ENCODE results near the gene SURF4. TPM values are rescaled to one million over a fixed set of nuclear protein-coding genes. Genes with fewer than 3 reads are reported as not detected.

Gene SURF4
- total and polyA plus RNA-seq, 2 of the 13 experiments (the other 11 are each of a cell fraction or from before 2014, with no cell fraction given): 220 to 265 TPM

DNA sequence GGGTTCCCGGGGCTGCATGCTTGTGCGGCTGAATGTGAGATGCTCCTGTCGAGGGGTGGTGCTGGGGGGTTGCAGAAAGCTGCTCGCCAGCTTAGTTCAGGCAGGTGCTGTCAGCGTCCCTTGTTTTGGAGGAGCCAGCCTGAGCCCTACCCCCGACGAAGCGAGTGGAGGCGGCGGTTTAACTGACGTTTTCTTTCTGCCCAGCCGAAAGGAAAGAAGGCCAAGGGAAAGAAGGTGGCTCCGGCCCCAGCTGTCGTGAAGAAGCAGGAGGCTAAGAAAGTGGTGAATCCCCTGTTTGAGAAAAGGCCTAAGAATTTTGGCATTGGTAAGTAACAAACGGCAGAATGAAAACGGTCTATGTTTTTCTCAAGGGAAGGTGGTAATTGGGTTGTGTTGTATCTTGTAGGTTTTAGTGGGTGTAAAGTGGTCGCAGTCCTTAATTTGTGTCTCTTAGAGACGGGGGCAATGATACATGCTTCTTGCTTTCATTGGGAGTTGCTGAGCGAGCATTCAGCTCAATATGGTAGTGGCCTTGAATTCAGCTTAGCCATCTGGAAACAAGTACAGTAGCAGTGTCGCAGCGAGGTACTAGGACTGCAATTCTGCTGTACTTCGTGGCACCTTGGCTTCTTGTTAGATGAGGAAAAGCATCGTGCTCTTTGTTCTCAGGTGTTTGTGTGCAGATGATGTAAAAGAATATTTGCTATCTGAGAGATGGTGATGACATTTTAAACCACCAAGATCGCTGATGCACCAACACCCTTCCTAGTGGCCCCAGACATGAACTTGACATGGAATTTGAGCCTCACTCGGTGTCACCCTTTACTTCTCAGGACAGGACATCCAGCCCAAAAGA is 26.9 kb downstream of the SURF4 start (continued):
- TF ChIP-seq ZFP41 (CRISPR knock-in tag; IDR thresholded peaks at IDR 0.05; ENCODE audit: borderline replicate concordance): no peak
- no peak for TF ChIP-seq HNRNPLL (IDR thresholded peaks at IDR 0.05; ENCODE audit: low read depth, low read length, poor library complexity, severe bottlenecking)
- TF ChIP-seq MAZ (IDR thresholded peaks at IDR 0.05; ENCODE audit: borderline replicate concordance, low read depth, low read length): no peak
- TF ChIP-seq MAZ (CRISPR knock-in tag; IDR thresholded peaks at IDR 0.05; ENCODE audit: low read depth): no peak
- TF ChIP-seq, protein P1, sequence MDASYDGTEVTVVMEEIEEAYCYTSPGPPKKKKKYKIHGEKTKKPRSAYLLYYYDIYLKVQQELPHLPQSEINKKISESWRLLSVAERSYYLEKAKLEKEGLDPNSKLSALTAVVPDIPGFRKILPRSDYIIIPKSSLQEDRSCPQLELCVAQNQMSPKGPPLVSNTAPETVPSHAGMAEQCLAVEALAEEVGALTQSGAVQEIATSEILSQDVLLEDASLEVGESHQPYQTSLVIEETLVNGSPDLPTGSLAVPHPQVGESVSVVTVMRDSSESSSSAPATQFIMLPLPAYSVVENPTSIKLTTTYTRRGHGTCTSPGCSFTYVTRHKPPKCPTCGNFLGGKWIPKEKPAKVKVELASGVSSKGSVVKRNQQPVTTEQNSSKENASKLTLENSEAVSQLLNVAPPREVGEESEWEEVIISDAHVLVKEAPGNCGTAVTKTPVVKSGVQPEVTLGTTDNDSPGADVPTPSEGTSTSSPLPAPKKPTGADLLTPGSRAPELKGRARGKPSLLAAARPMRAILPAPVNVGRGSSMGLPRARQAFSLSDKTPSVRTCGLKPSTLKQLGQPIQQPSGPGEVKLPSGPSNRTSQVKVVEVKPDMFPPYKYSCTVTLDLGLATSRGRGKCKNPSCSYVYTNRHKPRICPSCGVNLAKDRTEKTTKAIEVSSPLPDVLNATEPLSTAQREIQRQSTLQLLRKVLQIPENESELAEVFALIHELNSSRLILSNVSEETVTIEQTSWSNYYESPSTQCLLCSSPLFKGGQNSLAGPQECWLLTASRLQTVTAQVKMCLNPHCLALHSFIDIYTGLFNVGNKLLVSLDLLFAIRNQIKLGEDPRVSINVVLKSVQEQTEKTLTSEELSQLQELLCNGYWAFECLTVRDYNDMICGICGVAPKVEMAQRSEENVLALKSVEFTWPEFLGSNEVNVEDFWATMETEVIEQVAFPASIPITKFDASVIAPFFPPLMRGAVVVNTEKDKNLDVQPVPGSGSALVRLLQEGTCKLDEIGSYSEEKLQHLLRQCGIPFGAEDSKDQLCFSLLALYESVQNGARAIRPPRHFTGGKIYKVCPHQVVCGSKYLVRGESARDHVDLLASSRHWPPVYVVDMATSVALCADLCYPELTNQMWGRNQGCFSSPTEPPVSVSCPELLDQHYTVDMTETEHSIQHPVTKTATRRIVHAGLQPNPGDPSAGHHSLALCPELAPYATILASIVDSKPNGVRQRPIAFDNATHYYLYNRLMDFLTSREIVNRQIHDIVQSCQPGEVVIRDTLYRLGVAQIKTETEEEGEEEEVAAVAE (CRISPR knock-in tag; IDR thresholded peaks at IDR 0.05; ENCODE audit: borderline replicate concordance): no peak
- TF ChIP-seq PREB (CRISPR knock-in tag; IDR thresholded peaks at IDR 0.05): no peak
- TF ChIP-seq ZNF44 (CRISPR knock-in tag; IDR thresholded peaks at IDR 0.05): no peak
- TF ChIP-seq, protein P2, sequence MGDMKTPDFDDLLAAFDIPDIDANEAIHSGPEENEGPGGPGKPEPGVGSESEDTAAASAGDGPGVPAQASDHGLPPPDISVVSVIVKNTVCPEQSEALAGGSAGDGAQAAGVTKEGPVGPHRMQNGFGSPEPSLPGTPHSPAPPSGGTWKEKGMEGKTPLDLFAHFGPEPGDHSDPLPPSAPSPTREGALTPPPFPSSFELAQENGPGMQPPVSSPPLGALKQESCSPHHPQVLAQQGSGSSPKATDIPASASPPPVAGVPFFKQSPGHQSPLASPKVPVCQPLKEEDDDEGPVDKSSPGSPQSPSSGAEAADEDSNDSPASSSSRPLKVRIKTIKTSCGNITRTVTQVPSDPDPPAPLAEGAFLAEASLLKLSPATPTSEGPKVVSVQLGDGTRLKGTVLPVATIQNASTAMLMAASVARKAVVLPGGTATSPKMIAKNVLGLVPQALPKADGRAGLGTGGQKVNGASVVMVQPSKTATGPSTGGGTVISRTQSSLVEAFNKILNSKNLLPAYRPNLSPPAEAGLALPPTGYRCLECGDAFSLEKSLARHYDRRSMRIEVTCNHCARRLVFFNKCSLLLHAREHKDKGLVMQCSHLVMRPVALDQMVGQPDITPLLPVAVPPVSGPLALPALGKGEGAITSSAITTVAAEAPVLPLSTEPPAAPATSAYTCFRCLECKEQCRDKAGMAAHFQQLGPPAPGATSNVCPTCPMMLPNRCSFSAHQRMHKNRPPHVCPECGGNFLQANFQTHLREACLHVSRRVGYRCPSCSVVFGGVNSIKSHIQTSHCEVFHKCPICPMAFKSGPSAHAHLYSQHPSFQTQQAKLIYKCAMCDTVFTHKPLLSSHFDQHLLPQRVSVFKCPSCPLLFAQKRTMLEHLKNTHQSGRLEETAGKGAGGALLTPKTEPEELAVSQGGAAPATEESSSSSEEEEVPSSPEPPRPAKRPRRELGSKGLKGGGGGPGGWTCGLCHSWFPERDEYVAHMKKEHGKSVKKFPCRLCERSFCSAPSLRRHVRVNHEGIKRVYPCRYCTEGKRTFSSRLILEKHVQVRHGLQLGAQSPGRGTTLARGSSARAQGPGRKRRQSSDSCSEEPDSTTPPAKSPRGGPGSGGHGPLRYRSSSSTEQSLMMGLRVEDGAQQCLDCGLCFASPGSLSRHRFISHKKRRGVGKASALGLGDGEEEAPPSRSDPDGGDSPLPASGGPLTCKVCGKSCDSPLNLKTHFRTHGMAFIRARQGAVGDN (CRISPR knock-in tag; IDR thresholded peaks at IDR 0.05): peak; percentile 4; the same call in 1 of the 2 replicates
